NT2/D1 (cell line): Measurements from ENCODE around the gene PFN3.

ENCODE experiments used
- SUZ12 ChIP-seq: IDR thresholded peaks from 2 replicates; pipeline ENCODE4 v1.6.1; 2011; ENCODE audit not compliant: insufficient read length, insufficient read depth; ENCODE audit errors: extremely low read depth
- YY1 ChIP-seq: IDR thresholded peaks from 2 replicates; pipeline ENCODE4 v1.6.1; 2011; ENCODE audit not compliant: insufficient read length, insufficient read depth
- ZNF274 ChIP-seq: IDR thresholded peaks from 2 replicates; pipeline ENCODE4 v1.6.1; 2011; ENCODE audit warnings: mild to moderate bottlenecking, low read depth, low read length

- TF ChIP-seq YY1 (no peak), SUZ12 (no peak), ZNF274 (no peak)
These were observed 49.6 kb downstream of the PFN3 start for GRCh38 chr5:177350776-177351391.
